WTC11 (cell line): ENCODE measurements around the gene KCNJ14. TPM values are rescaled to one million over a fixed set of nuclear protein-coding genes. Genes with fewer than 3 reads are reported as not detected.

Experiments used
- CDX4 ChIP-seq: fragments of 250-450 bp; sonication (Bioruptor Pico); IDR thresholded peaks from 2 replicates; pipeline ENCODE4 v1.9.0; 2021; ENCODE audit warnings: moderate library complexity, mild to moderate bottlenecking, inconsistent platforms, borderline replicate concordance
- ELF4 ChIP-seq: sonication (generic); formaldehyde crosslinking; IDR thresholded peaks from 2 replicates; pipeline ENCODE4 v1.8.1; 2022; ENCODE audit warnings: low read depth, mild to moderate bottlenecking, moderate library complexity, missing genetic modification reagents
- EMX1 ChIP-seq: fragments of 250-450 bp; sonication (Bioruptor Pico); IDR thresholded peaks from 2 replicates; pipeline ENCODE4 v1.8.0; 2021; ENCODE audit warnings: mild to moderate bottlenecking
- ESRRA ChIP-seq: sonication (generic); formaldehyde crosslinking; IDR thresholded peaks from 2 replicates; pipeline ENCODE4 v1.8.1; 2022; ENCODE audit warnings: mild to moderate bottlenecking, missing genetic modification reagents, borderline replicate concordance
- FOXJ3 ChIP-seq: sonication (generic); formaldehyde crosslinking; IDR thresholded peaks from 2 replicates; pipeline ENCODE4 v1.9.0; 2021; ENCODE audit warnings: missing genetic modification reagents, mild to moderate bottlenecking, borderline replicate concordance
- FOXP1 ChIP-seq: sonication (generic); formaldehyde crosslinking; IDR thresholded peaks from 2 replicates; pipeline ENCODE4 v1.8.0; 2022; ENCODE audit warnings: missing genetic modification reagents, mild to moderate bottlenecking, moderate library complexity, borderline replicate concordance
- FOXP4 ChIP-seq: sonication (generic); formaldehyde crosslinking; IDR thresholded peaks from 2 replicates; pipeline ENCODE4 v1.8.0; 2022; ENCODE audit warnings: mild to moderate bottlenecking, missing genetic modification reagents
- GRHL2 ChIP-seq: fragments of 250-450 bp; sonication (Bioruptor Pico); IDR thresholded peaks from 2 replicates; pipeline ENCODE4 v1.8.0; 2022; ENCODE audit warnings: mild to moderate bottlenecking, moderate library complexity; ENCODE audit not compliant: insufficient replicate concordance, severe bottlenecking
- GTF2I ChIP-seq: fragments of 250-450 bp; sonication (Bioruptor Pico); conservative IDR thresholded peaks from 2 replicates; pipeline ENCODE4 v1.4.0; 2021; ENCODE audit warnings: mild to moderate bottlenecking
- HMGXB4 ChIP-seq: sonication (generic); formaldehyde crosslinking; IDR thresholded peaks from 2 replicates; pipeline ENCODE4 v1.8.1; 2023; ENCODE audit warnings: mild to moderate bottlenecking, moderate library complexity, missing genetic modification reagents
- IRF1 ChIP-seq: sonication (generic); formaldehyde crosslinking; IDR thresholded peaks from 2 replicates; pipeline ENCODE4 v1.8.0; 2023; ENCODE audit warnings: missing genetic modification reagents
- JUN ChIP-seq: sonication (generic); formaldehyde crosslinking; IDR thresholded peaks from 2 replicates; pipeline ENCODE4 v1.8.0; 2023; ENCODE audit warnings: mild to moderate bottlenecking, missing genetic modification reagents
- NFE2L1 ChIP-seq: sonication (generic); formaldehyde crosslinking; IDR thresholded peaks from 2 replicates; pipeline ENCODE4 v1.8.1; 2023; ENCODE audit warnings: missing genetic modification reagents
- NFYB ChIP-seq: sonication (generic); formaldehyde crosslinking; conservative IDR thresholded peaks from 2 replicates; pipeline ENCODE4 v1.8.0; 2022; ENCODE audit warnings: low read depth, missing genetic modification reagents
- NR2C2 ChIP-seq: sonication (generic); formaldehyde crosslinking; IDR thresholded peaks from 2 replicates; pipeline ENCODE4 v1.8.0; 2022; ENCODE audit warnings: mild to moderate bottlenecking, missing genetic modification reagents
- OVOL2 ChIP-seq: fragments of 250-450 bp; sonication (Bioruptor Pico); IDR thresholded peaks from 2 replicates; pipeline ENCODE4 v1.9.0; 2021; ENCODE audit warnings: mild to moderate bottlenecking, borderline replicate concordance
- PRDM15 ChIP-seq: sonication (generic); formaldehyde crosslinking; IDR thresholded peaks from 2 replicates; pipeline ENCODE4 v1.8.0; 2022; ENCODE audit warnings: missing genetic modification reagents
- PRRX2 ChIP-seq: fragments of 250-450 bp; sonication (Bioruptor Pico); IDR thresholded peaks from 2 replicates; pipeline ENCODE4 v1.8.0; 2021; ENCODE audit warnings: mild to moderate bottlenecking
- SOX15 ChIP-seq: fragments of 250-450 bp; sonication (Bioruptor Pico); IDR thresholded peaks from 2 replicates; pipeline ENCODE4 v1.9.0; 2021; ENCODE audit warnings: mild to moderate bottlenecking
- STAT6 ChIP-seq: sonication (generic); formaldehyde crosslinking; conservative IDR thresholded peaks from 2 replicates; pipeline ENCODE4 v1.8.1; 2023; ENCODE audit warnings: mild to moderate bottlenecking, low read depth, missing genetic modification reagents, moderate library complexity
- ZNF121 ChIP-seq: sonication (generic); formaldehyde crosslinking; IDR thresholded peaks from 2 replicates; pipeline ENCODE4 v1.8.0; 2023; ENCODE audit warnings: missing genetic modification reagents
- ZNF138 ChIP-seq: sonication (generic); formaldehyde crosslinking; conservative IDR thresholded peaks from 2 replicates; pipeline ENCODE4 v1.8.1; 2022; ENCODE audit warnings: mild to moderate bottlenecking, moderate library complexity, missing genetic modification reagents
- ZNF232 ChIP-seq: sonication (generic); formaldehyde crosslinking; IDR thresholded peaks from 2 replicates; pipeline ENCODE4 v1.8.0; 2022; ENCODE audit warnings: mild to moderate bottlenecking, missing genetic modification reagents
- ZNF263 ChIP-seq: sonication (generic); formaldehyde crosslinking; IDR thresholded peaks from 2 replicates; pipeline ENCODE4 v1.8.1; 2022; ENCODE audit warnings: low read depth, mild to moderate bottlenecking, moderate library complexity, missing genetic modification reagents
- ZNF281 ChIP-seq: sonication (generic); formaldehyde crosslinking; IDR thresholded peaks from 2 replicates; pipeline ENCODE4 v1.8.0; 2023; ENCODE audit warnings: mild to moderate bottlenecking, missing genetic modification reagents
- ZNF423 ChIP-seq: fragments of 250-450 bp; sonication (Bioruptor Pico); IDR thresholded peaks from 2 replicates; pipeline ENCODE4 v2.1.2; 2022; ENCODE audit warnings: mild to moderate bottlenecking, moderate library complexity
- total RNA-seq: library from RNA; stranded (reverse); gene quantifications from 3 replicates; pipeline ENCODE4 v1.2.3, GENCODE V29; 2021

The KCNJ14 gene
- total RNA-seq, 1 experiment from 2014 or later, result 1.4 TPM

GRCh38 chr19:48461982-48462655, 6.7 kb downstream of the KCNJ14 start (continued):
- peak; percentile 58; the same call in 1 of the 2 replicates for TF ChIP-seq HMGXB4 (CRISPR knock-in tag)
- TF ChIP-seq PRDM15 (CRISPR knock-in tag), result peak; percentile 85
- TF ChIP-seq ELF4, result no peak
- no peak for TF ChIP-seq ZNF423
- TF ChIP-seq JUN (CRISPR knock-in tag), result peak; percentile 97; the same call in 1 of the 2 replicates
- peak; percentile 97 for TF ChIP-seq ESRRA (CRISPR knock-in tag)
- peak; percentile 98 for TF ChIP-seq ZNF138 (CRISPR knock-in tag)
- peak; percentile 95 for TF ChIP-seq ZNF281 (CRISPR knock-in tag)
- TF ChIP-seq NFYB (CRISPR knock-in tag), result peak; percentile 65
- no peak for TF ChIP-seq SOX15 (CRISPR knock-in tag)
- TF ChIP-seq GRHL2 (CRISPR knock-in tag), result no peak
- peak; percentile 89 for TF ChIP-seq NR2C2
- TF ChIP-seq CDX4 (CRISPR knock-in tag), result no peak
- TF ChIP-seq IRF1, result peak; percentile 99
- TF ChIP-seq OVOL2 (CRISPR knock-in tag), result no peak
- no peak for TF ChIP-seq ZNF263 (CRISPR knock-in tag)
- TF ChIP-seq GTF2I (CRISPR knock-in tag), result no peak
- peak; percentile 90; the same call in 1 of the 2 replicates for TF ChIP-seq ZNF121
- TF ChIP-seq ZNF232 (CRISPR knock-in tag), result peak; percentile 95
- TF ChIP-seq EMX1 (CRISPR knock-in tag), result no peak
- TF ChIP-seq FOXJ3 (CRISPR knock-in tag), result no peak
- TF ChIP-seq PRRX2 (CRISPR knock-in tag), result no peak
- no peak for TF ChIP-seq STAT6 (CRISPR knock-in tag)
- peak; percentile 97; the same call in 1 of the 2 replicates for TF ChIP-seq NFE2L1 (CRISPR knock-in tag)
- peak; percentile 100 for TF ChIP-seq FOXP1 (CRISPR knock-in tag)
- peak; percentile 99 for TF ChIP-seq FOXP4 (CRISPR knock-in tag)
